ENCODE measurements around the gene LIN7A.
"Not testable (repeated sequence)": the region's sequence is repeated elsewhere in the genome, so short reads cannot be mapped to it uniquely, and the experiment has no call there.

Gene LIN7A

GRCh38 chr12:80917651-80918050 is 20.1 kb downstream of the LIN7A start:
- DNase-seq: no peak

GRCh38 chr12:80912901-80913770 is 24.6 kb downstream of the LIN7A start:
- no peak for DNase-seq

- no peak for DNase-seq
Observed at GRCh38 chr12:80909370-80909769, 28.4 kb downstream of the LIN7A start.

GRCh38 chr12:80902711-80903110 is 35.0 kb downstream of the LIN7A start:
- DNase-seq: no peak

DNA sequence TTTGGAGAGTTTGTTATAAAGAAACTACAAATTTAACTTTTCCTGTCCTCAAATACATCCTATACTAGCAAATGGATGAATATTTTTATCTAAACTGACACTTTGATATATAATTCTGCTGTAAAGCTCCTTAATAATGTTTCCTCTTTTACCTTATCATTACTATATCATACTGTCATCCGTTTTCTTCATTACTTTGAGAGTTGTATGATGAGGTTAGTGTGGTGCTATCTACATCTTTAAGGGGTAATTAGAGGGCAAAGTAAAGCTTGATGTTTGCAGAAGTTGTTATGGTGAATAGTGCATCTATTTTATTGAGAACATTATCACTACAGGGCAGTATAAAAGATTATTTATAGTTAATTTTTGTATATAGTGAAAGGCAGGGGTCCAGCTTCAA is 36.1 kb downstream of the LIN7A start:
- no peak for DNase-seq

DNA sequence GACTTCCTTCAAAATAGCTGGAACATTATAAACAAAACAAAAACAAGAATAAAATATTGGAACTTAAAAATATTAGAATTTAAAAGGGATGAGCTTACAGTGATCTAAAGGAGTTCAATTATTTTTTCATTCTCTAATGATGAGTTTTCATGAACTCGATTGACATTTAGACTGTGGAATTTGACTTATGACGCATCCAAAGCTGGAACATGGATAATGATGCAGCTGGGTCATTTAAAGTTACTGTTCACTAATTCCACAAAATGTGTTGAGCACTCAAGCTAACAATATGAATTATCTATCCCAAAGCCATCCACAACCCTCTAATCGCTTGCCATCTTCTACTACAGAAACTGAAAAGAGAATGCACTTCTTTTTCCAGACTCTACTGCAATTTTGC is 42.5 kb downstream of the LIN7A start:
- no peak for DNase-seq

- no peak for DNase-seq
Observed at GRCh38 chr12:80894179-80894578, 43.6 kb downstream of the LIN7A start.

GRCh38 chr12:80892597-80893445 is 44.9 kb downstream of the LIN7A start:
- DNase-seq: no peak

DNA sequence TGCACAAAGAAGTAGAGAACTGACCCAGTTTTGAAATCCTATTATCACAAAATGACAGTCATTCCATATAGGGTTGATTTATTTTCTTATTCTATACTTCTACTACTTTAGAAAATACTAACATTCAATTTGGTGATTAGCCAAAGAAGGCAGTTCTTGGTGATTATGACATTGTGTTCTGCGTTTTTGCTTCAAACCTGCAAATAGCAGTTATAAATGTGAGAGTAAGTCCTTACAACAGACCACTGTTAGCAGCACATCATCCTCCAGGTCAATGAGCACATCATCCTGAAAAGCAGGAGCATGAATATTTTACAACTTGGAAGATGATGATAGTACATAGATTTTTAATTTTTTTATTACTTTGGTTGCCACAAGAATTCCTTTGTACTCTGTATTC is 53.1 kb downstream of the LIN7A start:
- no peak for DNase-seq

GRCh38 chr12:80881106-80881505 is 56.6 kb downstream of the LIN7A start:
- no peak for DNase-seq

DNA sequence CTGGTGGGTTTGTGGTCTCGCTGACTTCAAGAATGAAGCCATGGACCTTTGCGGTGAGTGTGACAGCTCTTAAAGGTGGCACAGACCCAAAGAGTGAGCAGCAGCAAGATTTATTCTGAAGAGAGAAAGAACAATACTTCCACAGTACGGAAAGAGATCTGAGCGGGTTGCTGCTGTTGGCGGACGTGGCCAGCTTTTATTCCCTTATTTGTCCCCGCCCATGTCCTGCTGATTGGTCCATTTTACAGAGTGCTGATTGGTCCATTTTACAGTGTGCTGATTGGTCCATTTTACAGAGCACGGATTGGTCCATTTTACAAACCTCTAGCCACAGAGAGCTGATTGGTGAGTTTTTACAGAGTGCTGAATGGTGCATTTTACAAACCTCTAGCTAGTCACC is 59.3 kb downstream of the LIN7A start:
- DNase-seq: not testable (repeated sequence)

DNA sequence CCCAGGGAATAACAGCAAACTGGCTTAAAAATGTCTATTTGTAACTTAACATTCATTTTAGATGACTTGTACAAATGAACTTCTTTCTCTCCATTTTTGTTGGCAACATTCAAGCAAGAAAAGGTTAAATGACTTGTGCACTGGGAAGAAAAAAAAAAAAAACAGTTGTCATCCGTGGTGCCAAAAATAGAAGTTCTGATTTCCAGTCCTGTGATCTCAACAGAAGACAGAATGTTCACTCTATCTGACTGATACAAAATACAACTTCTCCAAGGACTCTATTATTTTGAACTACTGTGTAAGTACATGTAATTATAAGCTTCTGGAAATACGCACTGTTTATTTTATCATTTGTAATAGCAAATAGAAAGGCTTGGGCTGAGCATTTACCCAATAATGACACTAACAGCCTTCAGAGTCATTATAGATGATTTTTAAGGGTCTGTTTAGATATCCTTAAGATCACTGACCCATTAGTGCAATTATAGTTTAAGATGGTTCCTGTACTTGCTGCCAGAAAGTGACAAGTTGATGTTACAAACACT is 59.9 kb downstream of the LIN7A start:
- no peak for DNase-seq

DNA sequence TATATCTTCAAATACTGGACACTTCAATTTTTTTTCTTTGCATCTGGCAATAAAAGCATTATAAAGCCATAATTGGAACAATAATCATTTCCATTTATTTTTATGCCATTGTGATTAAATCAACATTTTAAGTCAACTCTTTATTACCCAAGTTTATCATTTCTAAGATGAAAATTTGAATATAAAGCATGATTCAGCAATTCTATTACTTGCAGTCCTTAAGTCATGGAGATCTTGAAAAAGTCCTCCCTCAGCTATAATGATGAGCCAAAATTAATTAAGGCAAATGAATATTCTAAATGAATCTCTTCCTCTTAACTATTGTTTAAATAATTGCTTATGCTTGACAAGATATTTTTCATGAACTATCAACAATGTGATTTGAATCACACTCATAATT is 65.7 kb downstream of the LIN7A start:
- no peak for DNase-seq

GRCh38 chr12:80869264-80869663 is 68.5 kb downstream of the LIN7A start:
- DNase-seq: no peak

GRCh38 chr12:80868576-80868975 is 69.2 kb downstream of the LIN7A start:
- DNase-seq: no peak

DNA sequence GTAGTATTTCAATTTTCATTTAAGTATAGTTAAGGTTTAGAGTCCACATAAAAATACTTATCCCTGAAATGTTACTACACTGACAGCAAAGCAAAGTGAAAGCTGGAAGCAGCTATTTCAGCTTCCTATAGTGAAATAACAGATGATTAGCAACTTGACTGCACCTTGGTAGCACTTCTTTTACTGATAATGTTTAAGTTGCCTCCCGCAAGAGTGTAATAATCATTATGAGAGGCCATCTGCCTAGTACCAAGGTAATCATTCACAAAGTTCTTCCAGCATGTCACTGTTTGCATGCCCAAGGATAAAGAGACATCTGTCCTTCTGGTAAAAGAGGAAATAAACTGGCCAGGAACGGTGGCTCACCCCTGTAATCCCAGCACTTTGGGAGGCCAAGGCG is 69.8 kb downstream of the LIN7A start:
- no peak for DNase-seq

DNA sequence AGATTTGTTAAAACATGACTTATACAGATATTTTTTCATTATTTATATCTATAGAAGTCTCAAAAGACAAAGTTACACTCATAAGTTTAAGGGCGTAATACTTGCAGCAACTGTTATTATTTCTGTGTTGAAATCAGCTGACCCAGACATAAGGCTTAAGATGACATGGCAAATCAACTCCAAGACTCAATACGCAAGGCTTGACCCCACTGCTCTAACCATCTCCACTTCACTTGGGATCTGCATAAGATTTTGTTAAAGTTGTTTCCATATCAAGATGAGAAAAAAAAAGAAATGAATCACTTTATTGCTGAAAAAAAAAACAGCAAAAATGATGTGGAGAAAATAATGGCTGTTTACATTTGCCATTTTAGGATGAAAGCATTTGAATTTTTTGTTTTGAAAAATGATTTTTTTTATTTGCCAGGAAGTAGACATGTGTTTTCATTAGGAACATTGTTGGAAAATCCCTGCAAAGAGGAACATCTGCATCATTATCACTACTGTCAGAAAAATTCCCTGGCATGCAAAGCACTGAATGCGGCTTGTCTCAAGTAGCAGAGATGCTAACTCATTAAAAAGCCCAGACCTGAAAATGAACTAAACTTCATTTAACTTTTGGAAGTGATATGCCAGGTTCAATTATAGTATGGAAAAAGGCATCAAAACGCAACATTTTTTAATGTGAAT is 73.5 kb downstream of the LIN7A start:
- no peak for DNase-seq

GRCh38 chr12:80862531-80862930 is 75.2 kb downstream of the LIN7A start:
- no peak for DNase-seq

GRCh38 chr12:80861641-80862378 is 75.9 kb downstream of the LIN7A start:
- DNase-seq: no peak

- no peak for DNase-seq
Observed at GRCh38 chr12:80860928-80861327, 76.8 kb downstream of the LIN7A start.

DNA sequence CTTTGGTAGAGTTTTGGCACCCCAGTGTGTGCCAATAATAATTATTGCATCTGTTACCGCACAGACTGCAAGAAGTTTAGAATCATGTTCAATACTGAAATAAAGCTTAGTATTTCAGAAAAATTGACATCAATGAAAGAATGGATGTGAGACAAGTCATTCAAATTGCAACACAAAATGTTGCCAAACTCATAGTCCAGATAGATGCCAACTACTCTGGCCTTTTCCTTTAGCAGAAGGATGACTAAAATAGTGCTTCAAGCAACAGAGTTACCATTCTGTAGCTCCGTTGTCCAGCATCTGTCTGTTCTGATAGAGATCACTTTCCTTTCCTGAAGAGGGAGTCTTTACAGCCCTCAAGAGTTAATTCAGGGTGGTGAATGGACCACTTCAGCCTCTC is 77.5 kb downstream of the LIN7A start:
- DNase-seq: no peak

DNA sequence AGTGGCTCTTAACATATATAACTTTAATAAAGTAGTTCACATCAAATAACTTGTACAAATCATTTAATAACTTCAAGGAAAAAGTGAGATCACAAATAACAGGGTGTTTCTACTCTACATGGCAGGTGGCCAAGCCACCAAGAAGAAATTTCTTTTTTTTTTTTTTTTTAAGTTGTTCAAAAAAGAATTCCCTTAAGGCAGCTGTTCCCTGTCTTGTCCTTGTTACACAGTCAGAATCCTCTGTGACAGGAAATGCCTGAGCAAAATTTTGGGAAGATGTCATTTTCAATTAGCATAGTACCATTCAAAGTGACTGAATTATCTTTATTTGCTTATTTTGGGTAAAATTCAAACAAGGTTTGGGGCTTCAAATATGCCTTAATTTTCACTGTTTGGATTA is 79.4 kb downstream of the LIN7A start:
- DNase-seq: no peak

DNA sequence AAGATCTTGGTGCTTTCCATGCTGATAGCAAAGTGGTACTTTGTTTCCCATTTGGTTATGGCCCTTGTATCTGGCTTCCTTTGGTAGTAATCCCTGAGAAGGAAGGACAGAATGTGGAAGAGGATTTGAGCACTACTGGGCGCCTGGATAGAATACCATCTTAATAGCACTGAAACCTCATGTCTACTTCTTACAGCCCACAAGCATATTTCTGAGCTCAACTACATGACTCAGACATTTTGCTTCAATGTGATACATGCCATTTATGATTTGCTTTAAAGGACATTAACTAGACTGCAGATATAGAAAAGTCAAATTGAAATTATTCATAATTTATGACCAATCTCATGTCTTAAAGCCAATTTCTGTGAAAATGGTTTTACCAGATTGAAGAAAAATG is 80.4 kb downstream of the LIN7A start:
- no peak for DNase-seq
